GM23338 (cell line): ENCODE results near the gene TCF7. TPM values are rescaled to one million over a fixed set of nuclear protein-coding genes. Genes with fewer than 3 reads are reported as not detected.

Experiments
- ATAC-seq: fragments of 200-7000 bp; cut with Tn5 transposase; 3 replicates; pipeline ENCODE4 v1.9.1; 2020
- DNase-seq: peaks from one replicate; pipeline ENCODE4 v3.0.0-alpha.2; 2015; ENCODE audit warnings: low spot score
- H2AFZ ChIP-seq: fragments of 200-600 bp; sonication (generic); 2 replicates; pipeline ENCODE4 v1.8.0; 2016; ENCODE audit warnings: antibody characterized with exemption, mild to moderate bottlenecking, moderate library complexity
- H3F3A ChIP-seq: fragments of 200-600 bp; sonication (generic); replicated peaks from 2 replicates; pipeline ENCODE4 v1.8.0; 2017; ENCODE audit warnings: antibody characterized with exemption, mixed run types, low read depth
- H3K27ac ChIP-seq: fragments of 200-600 bp; sonication (generic); 2 replicates; pipeline ENCODE4 v1.6.1; 2016; ENCODE audit warnings: low read depth
- H3K27me3 ChIP-seq: fragments of 200-600 bp; sonication (generic); 2 replicates; pipeline ENCODE4 v1.8.0; 2016; ENCODE audit warnings: mild to moderate bottlenecking, mixed run types, moderate library complexity; ENCODE audit not compliant: insufficient read depth
- H3K36me3 ChIP-seq: fragments of 200-600 bp; sonication (generic); 2 replicates; pipeline ENCODE4 v1.8.0; 2016; ENCODE audit warnings: mild to moderate bottlenecking; ENCODE audit not compliant: insufficient read depth
- H3K4me1 ChIP-seq: fragments of 200-600 bp; sonication (generic); 2 replicates; pipeline ENCODE4 v1.8.0; 2016; ENCODE audit warnings: mild to moderate bottlenecking, moderate library complexity; ENCODE audit not compliant: insufficient read depth
- H3K4me2 ChIP-seq: fragments of 200-600 bp; sonication (generic); 2 replicates; pipeline ENCODE4 v1.7.1; 2017; ENCODE audit warnings: mixed run types
- H3K4me3 ChIP-seq: fragments of 200-600 bp; sonication (generic); 2 replicates; pipeline ENCODE4 v1.6.1; 2016; ENCODE audit warnings: mixed run types
- H3K79me2 ChIP-seq: fragments of 200-600 bp; sonication (generic); replicated peaks from 2 replicates; pipeline ENCODE4 v1.8.0; 2017; ENCODE audit warnings: mild to moderate bottlenecking; ENCODE audit not compliant: insufficient read depth
- H3K9me2 ChIP-seq: fragments of 200-600 bp; sonication (generic); 2 replicates; pipeline ENCODE4 v1.8.0; 2017; ENCODE audit not compliant: insufficient read depth
- H4K20me1 ChIP-seq: fragments of 200-600 bp; sonication (generic); replicated peaks from 2 replicates; pipeline ENCODE4 v1.8.0; 2017; ENCODE audit warnings: mild to moderate bottlenecking; ENCODE audit not compliant: insufficient read depth
- H3K27ac Mint-ChIP-seq: 2 replicates; pipeline ENCODE4 v1.8.0; 2020; ENCODE audit warnings: inconsistent platforms, mild to moderate bottlenecking, moderate library complexity, mixed read lengths
- H3K27me3 Mint-ChIP-seq: 3 replicates; pipeline ENCODE4 v1.8.0; 2022; ENCODE audit warnings: low read depth, mild to moderate bottlenecking, moderate library complexity, mixed read lengths, inconsistent platforms; ENCODE audit not compliant: insufficient read depth, poor library complexity
- H3K36me3 Mint-ChIP-seq: 3 replicates; pipeline ENCODE4 v1.8.0; 2021; ENCODE audit warnings: low read depth, mild to moderate bottlenecking, inconsistent platforms, moderate library complexity, mixed read lengths
- H3K4me1 Mint-ChIP-seq: 3 replicates; pipeline ENCODE4 v1.8.0; 2020; ENCODE audit warnings: mild to moderate bottlenecking, inconsistent platforms, mixed read lengths
- H3K4me3 Mint-ChIP-seq: 3 replicates; pipeline ENCODE4 v1.8.0; 2021; ENCODE audit warnings: moderate library complexity, mild to moderate bottlenecking, inconsistent platforms, mixed read lengths
- H3K9me3 Mint-ChIP-seq: 3 replicates; pipeline ENCODE4 v1.8.0; 2020; ENCODE audit warnings: moderate library complexity, mild to moderate bottlenecking, inconsistent platforms, mixed read lengths
- CREB1 ChIP-seq: fragments of 250-450 bp; sonication (Bioruptor Pico); IDR thresholded peaks from 2 replicates; pipeline ENCODE4 v1.5.0; 2020; ENCODE audit warnings: low read depth, mild to moderate bottlenecking, moderate library complexity
- CTCF ChIP-seq, 2 experiments: fragments of 200-600 bp in 1 of 2; sonication (generic) in 1 of 2; conservative IDR thresholded peaks; 2 replicates each; pipeline versions ENCODE4 v1.5.1 to v1.6.1; 2016 to 2017; ENCODE audit warnings: antibody characterized with exemption in 2 of 2, low read depth in 2 of 2, mild to moderate bottlenecking in 2 of 2, moderate library complexity in 1 of 2
- EZH2 ChIP-seq: fragments of 200-600 bp; sonication (generic); IDR thresholded peaks from one replicate; pipeline ENCODE4 v1.8.0; 2017; ENCODE audit warnings: antibody characterized with exemption, mild to moderate bottlenecking, low read depth; ENCODE audit not compliant: unreplicated experiment
- JUNB ChIP-seq: IDR thresholded peaks from one replicate; pipeline ENCODE4 v1.6.1; 2016; ENCODE audit warnings: antibody characterized with exemption; ENCODE audit not compliant: unreplicated experiment
- NANOG ChIP-seq: IDR thresholded peaks from 2 replicates; pipeline ENCODE4 v1.6.1; 2016; ENCODE audit warnings: antibody characterized with exemption, borderline replicate concordance
- POLR2AphosphoS5 ChIP-seq: IDR thresholded peaks from 2 replicates; pipeline ENCODE4 v1.6.1; 2016; ENCODE audit warnings: antibody characterized with exemption, low read depth
- REST ChIP-seq: IDR thresholded peaks from one replicate; pipeline ENCODE4 v1.6.1; 2018; ENCODE audit warnings: antibody characterized with exemption; ENCODE audit not compliant: unreplicated experiment
- STAT1 ChIP-seq: IDR thresholded peaks from one replicate; pipeline ENCODE4 v1.6.1; 2016; ENCODE audit warnings: antibody characterized with exemption; ENCODE audit not compliant: unreplicated experiment
- ZNF114 ChIP-seq: fragments of 250-450 bp; sonication (Bioruptor Pico); IDR thresholded peaks from 2 replicates; pipeline ENCODE4 v1.5.0; 2020; ENCODE audit warnings: mild to moderate bottlenecking, moderate library complexity
- ZNF331 ChIP-seq: fragments of 250-450 bp; sonication (Bioruptor Pico); IDR thresholded peaks from 2 replicates; pipeline ENCODE4 v1.5.0; 2020; ENCODE audit warnings: low read depth, mild to moderate bottlenecking, moderate library complexity
- ZNF462 ChIP-seq: fragments of 250-450 bp; sonication (Bioruptor Pico); IDR thresholded peaks from 2 replicates; pipeline ENCODE4 v1.5.0; 2020; ENCODE audit warnings: mild to moderate bottlenecking, moderate library complexity
- polyA plus RNA-seq: library from polyadenylated mRNA; unstranded; fragments of >200 nt; fragmentation: Nextera tagmentation; extraction: Ambion mirVana; gene quantifications from 2 replicates; pipeline ENCODE4 v1.2.1, GENCODE V29; 2016
- total RNA-seq: library from RNA; depleted of rRNA; stranded (reverse); fragments of >200 nt; shearing (Covaris generic); gene quantifications from 2 replicates; pipeline ENCODE4 v1.2.3, GENCODE V29; 2014

The TCF7 gene
- total and polyA plus RNA-seq, 2 experiments from 2014 or later, result 5.6 to 8.1 TPM

GRCh38 chr5:134088994-134089560 lies 25.4 kb upstream of the TCF7 start:
- H3K9me2 ChIP-seq, result no peaks in the 10 kb centered on the region
- DNase-seq (no peak), ATAC-seq (peak; percentile 52)
- H2AFZ ChIP-seq, result peak overlapping the region; percentile 85
- TF ChIP-seq ZNF462 (CRISPR knock-in tag) (no peak), POLR2AphosphoS5 (no peak), STAT1 (no peak), EZH2 (no peak)
- no peaks in the 10 kb centered on the region for H3K36me3 ChIP-seq
- Mint-ChIP-seq H3K27ac (no peak overlapping the region), H3K27me3 (no peaks in the 10 kb centered on the region), H3K36me3 (no peaks in the 10 kb centered on the region), H3K4me1 (peaks cover 15% of the 10 kb centered on the region), H3K4me3 (no peak overlapping the region), H3K9me3 (no peaks in the 10 kb centered on the region)
- no peak overlapping the region for H3K4me3 ChIP-seq
- H3K4me1 ChIP-seq, result no peaks in the 10 kb centered on the region
- no peak overlapping the region for H3K27ac ChIP-seq
- no peak overlapping the region for H3K4me2 ChIP-seq
- no peaks in the 10 kb centered on the region for H3K79me2 ChIP-seq
- no peaks in the 10 kb centered on the region for H3K27me3 ChIP-seq
- H3F3A ChIP-seq, result no peaks in the 10 kb centered on the region
- no peaks in the 10 kb centered on the region for H4K20me1 ChIP-seq

- Histone ChIP-seq H3K4me1 (no peaks in the 10 kb centered on the region), H3K4me2 (no peak overlapping the region), H3K27ac (no peak overlapping the region), H3F3A (no peaks in the 10 kb centered on the region), H4K20me1 (no peaks in the 10 kb centered on the region), H3K79me2 (no peaks in the 10 kb centered on the region), H3K27me3 (no peaks in the 10 kb centered on the region), H3K4me3 (no peak overlapping the region), H2AFZ (no peak overlapping the region), H3K9me2 (no peaks in the 10 kb centered on the region), H3K36me3 (no peaks in the 10 kb centered on the region)
- Mint-ChIP-seq H3K27ac (no peak overlapping the region), H3K9me3 (no peaks in the 10 kb centered on the region), H3K36me3 (no peaks in the 10 kb centered on the region), H3K4me1 (peaks cover 17% of the 10 kb centered on the region), H3K27me3 (peaks cover 4% of the 10 kb centered on the region), H3K4me3 (no peak overlapping the region)
- DNase-seq, result no peak
- ATAC-seq, result no peak
- TF ChIP-seq POLR2AphosphoS5 (no peak), CTCF (conservative IDR thresholded peaks at IDR 0.05; ENCODE audit: low read depth in 2 of 2) (no peak), REST (no peak), ZNF331 (CRISPR knock-in tag) (no peak), STAT1 (no peak), JUNB (no peak), ZNF114 (no peak), EZH2 (no peak), CREB1 (CRISPR knock-in tag) (no peak), NANOG (no peak)
Observed at GRCh38 chr5:134090522-134090921, 24.0 kb upstream of the TCF7 start.
